IPS-20b (cell line): ENCODE data around the gene KIF2C.
"Not testable (repeated sequence)": the region's sequence is repeated elsewhere in the genome, so short reads cannot be mapped to it uniquely, and the experiment has no call there.

ENCODE experiments used
- H3K27ac ChIP-seq: one replicate; pipeline ENCODE4 v1.5.1; 2013; ENCODE audit warnings: low read length
- H3K27me3 ChIP-seq: 2 replicates; pipeline ENCODE4 v1.6.1; 2013; ENCODE audit warnings: mild to moderate bottlenecking, low read length, inconsistent platforms; ENCODE audit not compliant: insufficient read depth
- H3K36me3 ChIP-seq: 2 replicates; pipeline ENCODE4 v1.6.1; 2013; ENCODE audit warnings: low read depth, mild to moderate bottlenecking, inconsistent platforms, low read length, moderate library complexity; ENCODE audit not compliant: insufficient read depth
- H3K4me1 ChIP-seq: 2 replicates; pipeline ENCODE4 v1.6.1; 2013; ENCODE audit warnings: mild to moderate bottlenecking, control low read depth, inconsistent platforms, low read length, moderate library complexity; ENCODE audit not compliant: insufficient read depth
- H3K4me3 ChIP-seq: 2 replicates; pipeline ENCODE4 v1.5.1; 2013; ENCODE audit warnings: mild to moderate bottlenecking, low read length, inconsistent platforms
- H3K9ac ChIP-seq: 2 replicates; pipeline ENCODE4 v1.6.1; 2013; ENCODE audit warnings: low read depth, mild to moderate bottlenecking, inconsistent platforms, low read length, moderate library complexity
- H3K9me3 ChIP-seq: 2 replicates; pipeline ENCODE4 v1.6.1; 2013; ENCODE audit warnings: mild to moderate bottlenecking, low read depth, low read length, inconsistent platforms; ENCODE audit not compliant: insufficient read depth

Gene KIF2C

DNA sequence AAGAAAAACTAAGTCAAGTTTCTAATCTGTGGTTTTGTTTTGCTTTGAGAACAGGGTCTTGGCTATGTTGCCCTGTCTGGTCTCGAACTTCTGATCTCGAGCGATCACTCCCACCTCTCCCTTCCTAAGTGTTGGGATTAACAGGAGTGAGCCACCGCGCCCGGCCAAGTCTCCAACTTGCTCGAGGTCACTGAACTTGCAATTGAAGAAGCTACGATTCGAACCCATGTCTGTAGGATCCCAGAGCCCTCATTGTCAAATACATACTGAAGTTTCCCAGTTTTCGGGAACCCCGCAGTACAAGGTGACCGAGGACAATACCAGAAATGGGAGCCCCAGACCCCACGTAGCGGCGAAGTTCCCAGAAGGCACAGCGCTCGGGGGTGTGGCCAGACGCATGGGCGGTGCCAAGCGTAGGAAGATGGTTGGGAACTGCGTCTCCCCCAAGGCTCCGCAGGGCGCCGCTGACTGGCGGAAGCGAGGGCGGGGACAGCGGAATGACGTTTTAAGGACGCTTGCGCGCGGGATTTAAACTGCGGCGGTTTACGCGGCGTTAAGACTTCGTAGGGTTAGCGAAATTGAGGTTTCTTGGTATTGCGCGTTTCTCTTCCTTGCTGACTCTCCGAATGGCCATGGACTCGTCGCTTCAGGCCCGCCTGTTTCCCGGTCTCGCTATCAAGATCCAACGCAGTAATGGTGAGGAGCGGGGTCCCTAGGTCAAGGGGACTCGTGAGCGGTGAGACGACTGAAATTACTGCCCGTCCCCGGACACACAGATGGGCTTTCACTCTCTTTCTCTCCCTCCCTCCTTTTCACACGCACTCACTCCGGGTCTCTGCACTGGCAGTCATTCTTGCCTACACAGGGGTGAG lies at the start of gene KIF2C:
KIF2C (plus strand) TSS at position 531 of the 872 bp plus-strand sequence; CDS start at position 627, 96 bp downstream.
- peak within 1 kb of the TSS; percentile 80 for H3K27ac ChIP-seq
- H3K36me3 ChIP-seq = peaks cover 34% of the 10 kb centered on the region
- H3K9ac ChIP-seq = peak within 1 kb of the TSS; percentile 95
- peaks cover 6% of the 10 kb centered on the region; the same call in 1 of the 2 replicates for H3K4me1 ChIP-seq
- H3K27me3 ChIP-seq = no peaks in the 10 kb centered on the region
- H3K4me3 ChIP-seq = peak within 1 kb of the TSS; percentile 95
- no peaks in the 10 kb centered on the region for H3K9me3 ChIP-seq

DNA sequence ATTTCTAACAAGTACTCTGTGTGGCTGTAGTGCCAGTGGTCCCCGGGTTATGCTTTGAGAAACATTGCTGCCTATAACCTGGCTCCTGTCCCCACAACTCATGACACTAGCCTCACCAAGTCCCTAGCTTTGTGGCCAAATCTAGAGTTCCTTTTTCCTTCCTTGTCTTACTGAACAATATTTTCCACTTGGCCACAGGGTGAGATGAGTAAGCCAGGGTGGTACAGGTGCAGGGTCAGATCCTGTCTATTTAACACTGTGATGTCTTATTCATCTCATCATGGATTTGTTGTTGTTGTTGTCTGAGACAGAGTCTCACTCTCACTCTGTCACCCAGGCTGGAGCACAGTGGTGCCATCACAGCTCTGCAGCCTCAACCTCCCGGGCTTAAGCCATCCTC lies 46.5 kb upstream of the KIF2C start:
- Histone ChIP-seq H3K9ac (no peak overlapping the region), H3K4me1 (peaks cover 7% of the 10 kb centered on the region), H3K4me3 (no peak overlapping the region), H3K9me3 (no peaks in the 10 kb centered on the region), H3K27ac (no peak overlapping the region), H3K36me3 (no peaks in the 10 kb centered on the region), H3K27me3 (no peaks in the 10 kb centered on the region)

DNA sequence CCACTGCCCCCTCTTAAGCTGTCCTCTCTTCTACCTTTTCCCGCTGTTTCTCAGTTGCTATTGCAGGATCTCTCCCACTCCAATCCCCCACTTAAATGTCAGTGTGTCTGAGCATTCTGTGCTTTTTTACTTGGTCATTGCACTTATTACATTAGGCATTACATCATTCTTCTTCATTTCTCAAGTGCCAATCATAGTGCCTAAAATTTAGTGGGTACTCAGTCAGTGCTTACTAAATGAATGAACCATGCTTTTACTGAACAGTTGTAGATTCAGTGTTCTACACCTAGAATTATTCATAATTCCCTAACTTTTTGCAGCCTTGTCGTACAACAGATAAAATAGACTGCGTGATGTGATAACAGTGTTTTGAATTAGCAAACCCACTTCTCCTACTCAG lies 45.7 kb upstream of the KIF2C start:
- Histone ChIP-seq H3K27me3 (no peaks in the 10 kb centered on the region), H3K4me3 (no peak overlapping the region), H3K4me1 (peaks cover 1% of the 10 kb centered on the region; the same call in 1 of the 2 replicates), H3K27ac (no peak overlapping the region), H3K9ac (no peak overlapping the region), H3K9me3 (no peaks in the 10 kb centered on the region), H3K36me3 (no peaks in the 10 kb centered on the region)

DNA sequence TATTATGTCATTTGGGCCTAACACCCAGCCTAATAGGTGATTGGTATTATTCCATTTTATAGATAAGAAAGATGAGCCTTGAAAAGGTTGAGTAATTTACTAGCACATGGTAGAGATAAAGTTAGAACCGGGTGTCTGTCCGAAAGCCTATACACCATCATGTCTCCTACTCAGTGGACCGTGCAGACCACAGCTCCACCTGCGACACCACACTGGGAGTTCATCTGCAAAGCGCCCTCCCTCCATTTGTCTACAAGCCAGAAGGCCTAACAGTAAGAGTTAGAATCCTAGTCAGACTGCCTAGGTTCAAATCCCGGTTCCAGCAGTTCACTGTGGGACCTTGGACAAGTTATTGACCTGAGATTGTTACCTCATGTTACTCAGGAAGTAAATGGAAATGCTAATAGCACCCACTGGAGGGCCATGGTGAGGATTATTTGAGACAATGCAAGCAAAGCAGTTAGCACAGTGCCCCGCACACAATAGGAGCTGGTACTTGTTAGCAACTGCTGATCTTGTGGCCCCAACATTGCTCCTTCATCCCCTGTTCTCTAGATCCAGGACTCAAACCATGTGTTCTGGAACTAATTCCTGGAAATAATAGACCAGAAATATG lies 44.7 kb upstream of the KIF2C start:
- H3K27ac ChIP-seq = no peak overlapping the region
- no peaks in the 10 kb centered on the region for H3K9me3 ChIP-seq
- no peaks in the 10 kb centered on the region for H3K36me3 ChIP-seq
- H3K4me3 ChIP-seq = no peak overlapping the region
- H3K4me1 ChIP-seq = no peaks in the 10 kb centered on the region
- no peak overlapping the region for H3K9ac ChIP-seq
- no peaks in the 10 kb centered on the region for H3K27me3 ChIP-seq

DNA sequence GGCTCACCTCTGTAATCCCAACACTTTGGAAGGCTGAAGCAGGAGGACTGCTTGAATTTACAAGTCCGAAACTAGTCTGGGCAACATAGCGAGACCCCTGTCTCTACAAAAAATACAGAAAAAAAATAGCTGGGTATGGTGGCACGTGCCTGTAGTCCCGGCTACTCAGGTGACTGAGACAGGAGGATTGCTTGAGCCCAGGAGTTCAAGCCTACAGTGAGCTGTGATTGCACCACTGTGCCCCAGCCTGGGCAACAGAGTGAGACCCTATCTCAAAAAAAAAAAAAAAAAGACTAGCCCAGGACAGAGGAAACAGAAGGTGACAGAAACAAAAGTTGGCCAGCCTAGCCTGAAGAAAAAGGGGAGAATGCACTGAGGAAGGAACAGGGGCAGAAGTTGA lies 44.0 kb upstream of the KIF2C start:
- Histone ChIP-seq H3K27me3 (no peaks in the 10 kb centered on the region), H3K9ac (no peak overlapping the region), H3K4me3 (no peak overlapping the region), H3K9me3 (no peaks in the 10 kb centered on the region), H3K36me3 (no peaks in the 10 kb centered on the region), H3K27ac (no peak overlapping the region), H3K4me1 (no peaks in the 10 kb centered on the region)

DNA sequence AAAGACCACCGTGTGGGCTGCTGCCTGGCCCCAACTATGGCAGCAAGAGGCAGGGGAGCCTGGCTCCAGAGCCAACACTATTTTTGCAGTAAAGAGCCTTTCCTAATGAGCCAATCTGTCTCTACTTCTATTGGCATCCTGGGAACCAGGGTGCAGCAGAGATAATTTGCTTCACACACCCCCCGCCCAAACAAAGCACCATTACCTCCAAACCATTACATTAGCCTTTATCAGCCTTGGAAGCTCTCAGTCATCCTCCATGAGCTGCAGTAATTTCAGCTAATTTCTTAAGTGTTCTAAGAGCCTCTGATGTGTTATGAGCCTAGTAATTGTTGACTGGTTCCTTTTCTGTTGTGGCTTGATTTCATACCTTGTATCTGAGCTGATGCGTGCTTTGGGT lies 43.5 kb upstream of the KIF2C start:
- Histone ChIP-seq H3K27ac (no peak overlapping the region), H3K4me1 (no peaks in the 10 kb centered on the region), H3K9ac (no peak overlapping the region), H3K9me3 (no peaks in the 10 kb centered on the region), H3K36me3 (no peaks in the 10 kb centered on the region), H3K27me3 (no peaks in the 10 kb centered on the region), H3K4me3 (no peak overlapping the region)

DNA sequence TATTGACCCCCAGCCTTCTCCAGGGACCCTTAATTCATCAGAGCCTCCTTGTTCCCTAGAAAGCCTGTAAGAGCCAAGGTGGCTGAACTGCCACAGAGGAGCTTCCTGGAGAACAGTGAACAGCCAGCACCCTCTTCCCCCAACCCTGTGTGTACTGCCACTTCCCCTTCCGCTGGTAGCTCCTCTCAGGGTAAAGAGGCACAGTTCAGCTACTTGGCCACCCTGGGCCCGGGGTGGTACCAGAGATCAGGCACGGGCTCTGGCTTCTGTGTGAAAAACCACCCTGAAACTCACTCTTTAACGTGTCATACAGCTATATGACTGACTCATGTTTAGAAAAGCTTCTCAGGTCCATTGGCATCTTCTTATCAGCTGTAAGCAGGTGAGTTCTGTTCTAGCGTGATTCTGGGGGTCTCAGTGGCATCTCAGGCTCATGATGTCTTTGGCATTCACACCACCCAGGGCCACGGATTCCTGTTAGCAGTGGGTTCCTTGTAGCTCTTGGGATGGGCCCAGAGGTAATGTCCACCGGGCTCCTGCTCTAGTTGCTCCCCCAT lies 42.8 kb upstream of the KIF2C start:
- Histone ChIP-seq H3K36me3 (no peaks in the 10 kb centered on the region), H3K4me3 (no peak overlapping the region), H3K27ac (no peak overlapping the region), H3K9me3 (no peaks in the 10 kb centered on the region), H3K9ac (no peak overlapping the region), H3K4me1 (no peaks in the 10 kb centered on the region), H3K27me3 (no peaks in the 10 kb centered on the region)

DNA sequence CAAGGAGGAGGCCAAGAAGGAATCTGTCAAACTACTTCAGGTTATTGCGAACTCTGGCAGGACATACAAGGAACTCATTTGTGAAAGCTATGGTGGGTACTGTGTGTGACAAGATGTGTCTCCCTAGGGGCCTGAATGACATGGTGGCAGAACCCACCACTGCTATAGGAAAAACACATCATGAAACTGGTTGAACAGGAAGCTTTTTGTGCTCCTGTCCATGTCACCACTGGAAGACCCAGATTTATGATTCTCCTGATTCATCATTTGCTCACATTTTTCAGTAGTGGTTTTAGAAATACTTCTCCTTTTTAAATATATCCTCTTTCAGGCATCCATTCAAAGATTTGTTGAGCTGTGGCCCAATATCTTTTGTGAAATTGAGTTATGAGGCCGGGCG lies 41.5 kb upstream of the KIF2C start:
- Histone ChIP-seq H3K27ac (no peak overlapping the region), H3K9me3 (no peaks in the 10 kb centered on the region), H3K27me3 (no peaks in the 10 kb centered on the region), H3K36me3 (no peaks in the 10 kb centered on the region), H3K9ac (no peak overlapping the region), H3K4me3 (no peak overlapping the region), H3K4me1 (no peaks in the 10 kb centered on the region)

DNA sequence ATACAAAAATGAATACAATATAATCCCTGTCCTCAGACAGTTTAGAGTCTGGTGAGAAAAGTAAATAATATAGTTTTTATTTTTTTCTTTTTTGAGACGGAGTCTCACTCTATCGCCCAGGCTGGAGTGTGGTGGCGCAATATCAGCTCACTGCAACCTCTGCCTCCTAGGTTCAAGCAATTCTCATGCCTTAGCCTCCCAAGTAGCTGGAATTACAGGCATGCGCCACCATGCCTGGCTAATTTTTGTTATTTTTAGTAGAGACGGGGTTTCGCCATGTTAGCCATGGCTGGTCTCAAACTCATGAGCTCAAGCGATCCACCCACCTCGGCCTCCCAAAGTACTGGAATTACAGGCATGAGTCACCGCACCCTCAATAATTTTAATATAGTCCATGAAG lies 40.3 kb upstream of the KIF2C start:
- not testable (repeated sequence) for H3K9ac ChIP-seq, H3K4me3 ChIP-seq, H3K36me3 ChIP-seq, H3K27me3 ChIP-seq, H3K9me3 ChIP-seq, H3K4me1 ChIP-seq, H3K27ac ChIP-seq

DNA sequence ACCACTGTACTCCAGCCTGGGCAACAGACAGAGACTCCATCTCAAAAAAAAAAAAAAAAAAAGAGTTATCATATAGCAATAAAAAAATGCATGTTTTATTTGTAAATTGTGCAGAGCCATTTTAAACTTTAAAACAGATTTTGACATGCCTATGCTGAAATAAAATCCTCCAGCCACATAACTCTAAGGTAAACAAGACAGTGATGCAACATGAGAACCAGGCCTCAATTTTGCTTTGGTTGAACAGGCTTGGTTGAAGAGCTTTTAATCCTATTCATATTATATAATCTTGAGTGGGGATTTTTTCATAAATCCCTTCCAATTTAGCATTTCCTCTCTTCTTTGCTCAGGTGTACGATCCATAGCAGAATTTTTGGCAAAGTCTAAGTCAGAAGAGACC lies 39.1 kb upstream of the KIF2C start:
- no peaks in the 10 kb centered on the region for H3K4me1 ChIP-seq
- no peaks in the 10 kb centered on the region for H3K27me3 ChIP-seq
- H3K27ac ChIP-seq = no peak overlapping the region
- no peak overlapping the region for H3K9ac ChIP-seq
- no peaks in the 10 kb centered on the region for H3K9me3 ChIP-seq
- no peaks in the 10 kb centered on the region for H3K36me3 ChIP-seq
- no peak overlapping the region for H3K4me3 ChIP-seq

DNA sequence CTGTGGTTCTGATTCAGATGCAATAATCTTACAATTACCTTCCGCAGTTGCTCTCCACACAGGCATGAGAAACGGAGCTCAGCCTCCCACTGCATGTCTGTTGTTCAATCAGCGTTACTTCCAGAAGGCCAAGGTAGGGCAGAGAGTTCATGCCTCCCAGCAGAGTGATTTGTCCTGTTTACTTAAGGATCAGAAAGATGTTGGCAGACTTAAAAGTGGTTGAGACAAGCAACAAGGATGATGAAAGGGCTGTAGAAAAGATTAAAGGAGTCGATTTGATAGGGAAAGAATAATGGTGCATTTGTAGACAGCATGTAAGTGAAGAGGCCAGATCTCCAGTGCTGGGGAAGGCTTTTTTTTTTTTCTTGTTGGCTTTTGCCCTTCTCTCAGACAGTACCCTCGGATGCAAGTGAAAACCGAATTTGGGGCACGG lies 38.5 kb upstream of the KIF2C start:
- no peaks in the 10 kb centered on the region for H3K27me3 ChIP-seq
- H3K4me3 ChIP-seq = no peak overlapping the region
- no peaks in the 10 kb centered on the region for H3K9me3 ChIP-seq
- no peak overlapping the region for H3K9ac ChIP-seq
- no peaks in the 10 kb centered on the region for H3K4me1 ChIP-seq
- no peaks in the 10 kb centered on the region for H3K36me3 ChIP-seq
- no peak overlapping the region for H3K27ac ChIP-seq

DNA sequence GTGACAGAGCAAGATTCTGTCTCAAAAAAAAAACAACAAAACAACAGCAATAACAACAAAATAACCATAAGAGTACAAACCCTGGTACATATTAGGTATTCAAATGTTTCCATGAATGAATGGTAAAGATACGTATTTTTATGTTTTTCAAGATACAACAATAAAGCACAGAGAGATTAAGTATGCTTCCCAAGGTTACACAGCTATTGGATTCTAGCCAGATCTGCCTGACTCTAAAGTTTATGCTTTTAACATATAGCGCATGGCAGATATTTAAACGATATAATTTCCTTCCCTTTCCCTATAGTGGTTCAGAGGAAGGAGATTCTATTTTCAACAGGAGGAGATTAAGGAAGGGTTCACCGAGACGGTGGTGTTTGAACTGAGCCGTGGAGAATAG lies 34.2 kb upstream of the KIF2C start:
- Histone ChIP-seq H3K9ac (no peak overlapping the region), H3K27ac (no peak overlapping the region), H3K36me3 (no peaks in the 10 kb centered on the region), H3K4me1 (peaks cover 4% of the 10 kb centered on the region; the same call in 1 of the 2 replicates), H3K4me3 (no peak overlapping the region), H3K9me3 (0 out of 2 replicates have a peak, but pooled peaks cover 5% of the 10 kb centered on the region), H3K27me3 (no peaks in the 10 kb centered on the region)
